SK-N-MC (cell line): Measurements from ENCODE around the gene KAZN.
"Not testable (repeated sequence)": the region's sequence is repeated elsewhere in the genome, so short reads cannot be mapped to it uniquely, and the experiment has no call there.

ENCODE experiments used
- DNase-seq: peaks from one replicate; pipeline ENCODE4 v3.0.0-alpha.2; 2011; ENCODE audit warnings: low read depth, low spot score
- H3K27ac ChIP-seq: fragments of 200-600 bp; sonication (generic); 2 replicates; pipeline ENCODE4 v1.5.1; 2016; ENCODE audit warnings: mixed run types
- H3K36me3 ChIP-seq: fragments of 200-600 bp; sonication (generic); 2 replicates; pipeline ENCODE4 v1.6.1; 2017; ENCODE audit warnings: antibody characterized with exemption, low read length, mixed read lengths; ENCODE audit not compliant: insufficient read depth
- H3K4me3 ChIP-seq: fragments of 200-600 bp; sonication (generic); 2 replicates; pipeline ENCODE4 v1.5.1; 2016
- H3K9ac ChIP-seq: fragments of 200-600 bp; sonication (generic); 2 replicates; pipeline ENCODE4 v1.8.0; 2017; ENCODE audit warnings: mixed run types, mixed read lengths; ENCODE audit not compliant: insufficient read length
- H3K9me3 ChIP-seq: fragments of 200-600 bp; sonication (generic); 2 replicates; pipeline ENCODE4 v1.6.1; 2017; ENCODE audit warnings: low read depth, mild to moderate bottlenecking, antibody characterized with exemption, low read length, moderate library complexity, mixed read lengths
- EZH2 ChIP-seq: fragments of 200-600 bp; sonication (generic); IDR thresholded peaks from one replicate; pipeline ENCODE4 v1.6.1; 2017; ENCODE audit warnings: antibody characterized with exemption
- FOXP2 ChIP-seq: optimal IDR thresholded peaks from 2 replicates; pipeline ENCODE3; 2011; ENCODE audit warnings: mild to moderate bottlenecking, moderate library complexity; ENCODE audit not compliant: insufficient read depth; ENCODE audit errors: extremely low read length, control extremely low read depth
- POLR2AphosphoS5 ChIP-seq: IDR thresholded peaks from 2 replicates; pipeline ENCODE4 v1.6.1; 2012; ENCODE audit warnings: mild to moderate bottlenecking, low read depth, low read length, borderline replicate concordance

Gene KAZN

DNA sequence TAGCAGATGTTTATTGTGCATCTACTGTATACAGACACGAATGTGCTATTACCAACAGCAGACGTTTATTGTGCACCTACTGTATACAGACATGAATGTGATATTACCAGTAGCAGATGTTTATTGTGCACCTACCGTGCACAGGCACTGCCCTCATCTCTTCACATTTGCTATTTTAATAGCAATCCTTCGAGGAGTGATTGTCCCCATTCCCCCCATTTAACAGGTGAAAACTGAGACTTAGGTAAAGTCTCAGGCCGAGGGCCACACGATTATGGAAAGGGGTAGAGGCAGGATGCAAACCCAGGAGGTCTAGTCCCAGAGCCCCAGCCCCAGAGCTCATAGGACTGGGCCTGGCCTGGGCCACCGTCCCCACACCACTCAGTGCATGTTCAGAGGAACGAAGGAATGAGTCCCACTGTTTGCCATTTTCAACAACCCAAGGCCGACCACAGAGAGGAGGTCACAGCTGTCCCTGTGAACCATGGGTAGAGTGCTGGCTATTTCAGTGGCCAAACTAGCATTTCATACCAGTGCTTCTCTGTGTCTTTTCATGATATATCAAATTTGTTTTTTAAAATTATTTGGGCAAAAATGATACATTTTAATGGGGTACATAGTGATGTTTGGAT, 440.6 kb downstream of the KAZN start:
- no peak for DNase-seq
- no peak overlapping the region for H3K27ac ChIP-seq
- TF ChIP-seq FOXP2 (no peak), POLR2AphosphoS5 (no peak), EZH2 (no peak)
- no peaks in the 10 kb centered on the region for H3K36me3 ChIP-seq
- no peaks in the 10 kb centered on the region for H3K9me3 ChIP-seq
- H3K9ac ChIP-seq, result no peak overlapping the region
- H3K4me3 ChIP-seq, result no peak overlapping the region

DNA sequence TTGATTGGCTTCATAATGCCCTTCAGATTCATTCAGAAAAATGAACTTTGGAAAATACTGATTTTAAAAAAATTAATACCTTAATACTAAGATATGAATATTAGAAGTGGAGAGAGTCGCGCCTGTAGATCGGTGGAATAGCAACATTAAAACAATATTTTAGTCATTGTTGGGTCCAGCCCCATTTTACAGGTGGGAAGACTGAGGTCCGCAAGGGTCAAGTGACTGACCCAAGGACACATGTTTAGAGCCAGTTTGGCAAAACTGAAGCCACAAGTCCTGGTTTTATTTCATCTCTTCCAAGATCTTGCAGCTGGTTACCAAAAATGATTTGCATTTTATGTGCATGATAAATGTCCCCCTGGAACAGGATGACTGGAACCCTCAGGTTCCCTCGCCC, 441.4 kb downstream of the KAZN start:
- Histone ChIP-seq H3K9ac (no peak overlapping the region), H3K27ac (no peak overlapping the region), H3K4me3 (no peak overlapping the region), H3K9me3 (no peaks in the 10 kb centered on the region), H3K36me3 (no peaks in the 10 kb centered on the region)
- no peak for DNase-seq
- TF ChIP-seq EZH2 (no peak), FOXP2 (no peak), POLR2AphosphoS5 (no peak)

DNA sequence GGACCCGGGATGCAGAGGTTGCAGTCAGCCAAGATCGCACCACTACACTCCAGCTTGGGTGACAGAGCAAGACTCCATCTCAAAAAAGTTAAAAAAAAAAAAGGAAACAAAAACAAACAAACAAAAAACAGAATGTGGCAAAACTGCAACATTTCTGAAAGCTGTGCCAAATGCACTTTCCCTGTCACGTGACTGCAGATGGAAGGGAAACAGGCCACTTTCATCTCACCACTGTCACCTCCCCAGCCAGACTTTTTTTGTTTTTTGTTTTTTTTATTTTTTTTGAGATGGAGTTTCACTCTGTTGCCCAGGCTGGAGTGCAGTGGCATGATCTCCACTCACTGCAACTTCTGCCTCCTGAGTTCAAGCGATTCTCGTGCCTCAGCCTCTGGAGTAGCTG, 442.2 kb downstream of the KAZN start:
- not testable (repeated sequence) for H3K9ac ChIP-seq, DNase-seq, H3K36me3 ChIP-seq, H3K4me3 ChIP-seq, H3K9me3 ChIP-seq, H3K27ac ChIP-seq

DNA sequence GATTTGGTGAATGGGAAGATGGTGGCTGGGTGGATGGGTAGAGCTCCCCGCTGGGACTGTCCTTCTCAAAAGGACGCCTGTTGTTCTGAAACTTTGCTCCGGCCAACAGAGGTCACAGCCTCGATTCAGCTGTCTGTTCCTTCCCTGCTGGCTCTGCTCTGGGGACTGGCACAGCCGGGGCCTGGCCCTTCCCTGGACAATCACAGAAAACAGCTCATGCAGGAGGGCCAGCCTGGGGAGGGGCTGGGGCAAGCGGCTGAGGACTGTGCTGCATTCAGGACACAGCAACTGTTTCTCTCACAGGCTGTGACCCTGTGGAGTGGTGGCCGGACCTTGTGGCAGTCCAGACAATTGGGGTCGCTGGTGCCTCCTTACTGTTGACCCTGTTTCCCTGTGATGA, 444.4 kb downstream of the KAZN start:
- TF ChIP-seq FOXP2, result no peak
- TF ChIP-seq POLR2AphosphoS5, result no peak
- no peak for TF ChIP-seq EZH2
- no peak for DNase-seq
- no peaks in the 10 kb centered on the region for H3K9me3 ChIP-seq
- no peak overlapping the region for H3K4me3 ChIP-seq
- H3K36me3 ChIP-seq, result no peaks in the 10 kb centered on the region
- no peak overlapping the region for H3K27ac ChIP-seq
- H3K9ac ChIP-seq, result no peak overlapping the region

DNA sequence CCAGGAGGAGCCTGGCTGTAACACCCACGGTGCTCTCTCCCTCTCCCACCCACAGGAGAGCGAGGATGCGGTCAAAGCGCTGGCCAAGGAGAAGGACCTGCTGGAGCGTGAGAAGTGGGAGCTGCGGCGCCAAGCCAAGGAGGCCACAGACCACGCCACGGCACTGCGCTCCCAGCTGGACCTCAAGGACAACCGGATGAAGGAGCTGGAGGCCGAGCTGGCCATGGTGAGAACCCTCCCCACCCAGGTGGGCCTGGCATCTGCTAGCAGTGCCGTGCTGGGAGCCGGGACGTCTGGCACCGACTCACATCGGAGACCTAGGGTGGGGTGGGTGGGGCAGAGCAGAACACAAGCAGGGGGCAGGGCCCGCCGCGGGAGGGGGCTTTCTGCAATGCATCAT, 445.4 kb downstream of the KAZN start:
- TF ChIP-seq FOXP2 (no peak), EZH2 (no peak), POLR2AphosphoS5 (no peak)
- Histone ChIP-seq H3K27ac (no peak overlapping the region), H3K9me3 (no peaks in the 10 kb centered on the region), H3K36me3 (no peaks in the 10 kb centered on the region), H3K4me3 (no peak overlapping the region), H3K9ac (no peak overlapping the region)
- DNase-seq, result no peak

DNA sequence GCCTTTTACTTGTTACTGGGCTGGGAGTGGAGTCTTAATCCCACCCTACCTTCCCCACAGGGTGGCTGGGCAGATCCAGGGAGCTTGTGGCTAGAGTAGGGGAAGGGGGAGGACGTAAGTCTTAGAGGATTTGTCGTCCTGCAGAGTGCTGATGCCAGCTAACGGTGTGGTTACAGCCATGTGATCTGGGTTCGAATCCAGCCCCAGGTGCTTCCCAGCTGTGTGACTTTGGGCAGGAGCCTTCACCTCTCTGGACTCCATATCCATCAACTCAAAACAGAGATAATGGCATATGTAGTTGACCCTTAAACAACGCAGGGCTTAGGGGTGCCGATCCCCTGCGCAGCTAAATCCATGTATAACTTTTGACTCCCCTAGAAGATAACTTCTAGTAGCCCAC, 446.6 kb downstream of the KAZN start:
- no peak overlapping the region for H3K9ac ChIP-seq
- DNase-seq, result no peak

DNA sequence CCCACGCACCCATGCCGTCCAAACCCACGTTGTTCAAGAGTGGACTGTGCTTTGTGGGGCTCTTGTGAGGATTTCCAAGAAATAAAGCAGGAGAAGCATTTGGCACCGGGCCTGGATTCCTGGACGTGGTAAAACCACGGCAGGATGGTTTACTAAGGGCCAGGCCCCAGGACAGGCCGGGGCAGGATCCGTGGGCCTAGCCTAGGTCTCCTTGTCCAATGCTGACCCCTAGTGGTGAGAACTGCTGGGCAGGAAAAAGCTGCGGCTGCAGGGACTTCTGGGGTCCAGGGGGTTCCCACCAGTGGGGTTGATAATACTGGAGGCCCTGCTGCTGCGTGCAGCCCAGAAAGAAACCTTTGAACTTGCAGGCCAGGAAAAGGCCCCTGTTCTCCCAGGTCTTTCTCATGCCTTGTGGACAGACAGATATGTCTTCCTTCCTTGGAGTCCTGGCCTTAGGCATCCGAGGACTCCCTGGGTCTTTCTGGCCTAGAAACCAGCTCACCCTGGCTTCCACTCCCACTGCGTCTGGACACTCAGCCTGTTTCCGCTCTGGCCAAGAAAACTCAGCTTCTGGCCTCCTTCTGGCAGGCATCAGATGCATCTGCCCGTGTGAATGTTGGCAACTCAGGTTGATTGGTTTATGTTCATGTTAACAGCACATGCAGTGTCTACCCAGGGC, 448.1 kb downstream of the KAZN start:
- Histone ChIP-seq H3K36me3 (no peaks in the 10 kb centered on the region), H3K27ac (no peak overlapping the region), H3K9ac (no peak overlapping the region), H3K9me3 (no peaks in the 10 kb centered on the region), H3K4me3 (no peak overlapping the region)
- DNase-seq, result no peak
- TF ChIP-seq FOXP2, result no peak
- no peak for TF ChIP-seq POLR2AphosphoS5
- TF ChIP-seq EZH2, result no peak

More for the DNA sequence above, 446.6 kb downstream of the KAZN start:
- Histone ChIP-seq H3K36me3 (no peaks in the 10 kb centered on the region), H3K27ac (no peak overlapping the region), H3K4me3 (no peak overlapping the region), H3K9me3 (no peaks in the 10 kb centered on the region)
- TF ChIP-seq FOXP2 (no peak), EZH2 (no peak), POLR2AphosphoS5 (no peak)

DNA sequence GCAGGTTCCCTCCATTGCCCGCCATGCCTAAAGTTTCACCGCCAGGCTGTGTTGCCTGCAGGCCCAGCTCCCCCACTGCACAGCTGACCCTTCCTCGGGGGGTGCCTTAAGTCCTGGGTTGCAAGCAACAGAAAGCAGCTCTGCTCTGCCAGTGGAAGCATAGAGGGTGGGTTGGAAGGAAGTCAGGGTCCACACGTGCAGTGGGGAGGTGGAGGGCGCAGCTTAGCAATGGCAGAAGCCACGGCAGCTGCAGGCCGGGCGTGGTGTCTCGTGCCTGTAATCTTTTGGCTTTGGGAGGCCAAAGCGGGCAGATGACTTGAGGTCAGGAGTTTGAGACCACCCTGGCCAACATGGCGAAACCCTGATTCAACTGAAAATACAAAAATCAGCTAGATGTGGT, 448.8 kb downstream of the KAZN start:
- H3K36me3 ChIP-seq, result no peaks in the 10 kb centered on the region
- no peak for TF ChIP-seq POLR2AphosphoS5
- no peak for TF ChIP-seq EZH2
- no peak for TF ChIP-seq FOXP2
- H3K9me3 ChIP-seq, result no peaks in the 10 kb centered on the region
- H3K4me3 ChIP-seq, result no peak overlapping the region
- H3K27ac ChIP-seq, result no peak overlapping the region
- H3K9ac ChIP-seq, result no peak overlapping the region
- DNase-seq, result no peak
